ENCODE results near the gene ANK3. TPM values are rescaled to one million over a fixed set of nuclear protein-coding genes. Genes with fewer than 3 reads are reported as not detected.

ANK3 gene
- total and polyA plus RNA-seq, 7 donors, result 11.6 to 170 (median 94.2) TPM

GRCh38 chr10:60375293-60376004, 14.2 kb downstream of the ANK3 start:
- 90 to 95% (median 93%) methylated on average over 5 of the region's 5 CpGs for WGBS, 3 donors
- Histone ChIP-seq H3K27me3 (ENCODE audit: insufficient read depth in 3 of 3, low read length in 2 of 3) (no peaks in the 10 kb centered on the region), H3K36me3 (ENCODE audit: insufficient read depth in 1 of 2, low read depth in 1 of 2) (no peaks in the 10 kb centered on the region), H3K9me3 (no peaks in the 10 kb centered on the region), H3K4me1 (no peaks in the 10 kb centered on the region), H3K4me3 (no peak overlapping the region), H3K27ac (no peak overlapping the region)
- DNase-seq, result no peak
- intact Hi-C loops (cut with DNase I), result no loop called here
- ATAC-seq, result no peak
- no peak for TF ChIP-seq CTCF (IDR thresholded peaks at IDR 0.05)

- ATAC-seq (no peak), DNase-seq (no peak)
- intact Hi-C loops (cut with DNase I), result no loop called here
- WGBS, 3 donors, result 88 to 94% (median 90%) methylated on average over 3 of the region's 3 CpGs
- H3K4me3 ChIP-seq, result no peak overlapping the region
- TF ChIP-seq CTCF (IDR thresholded peaks at IDR 0.05), result no peak
- no peaks in the 10 kb centered on the region for H3K9me3 ChIP-seq
- no peak overlapping the region for H3K27ac ChIP-seq
- no peaks in the 10 kb centered on the region for H3K36me3 ChIP-seq (ENCODE audit: insufficient read depth in 1 of 2, low read depth in 1 of 2)
- no peaks in the 10 kb centered on the region for H3K27me3 ChIP-seq (ENCODE audit: insufficient read depth in 3 of 3, low read length in 2 of 3)
- no peaks in the 10 kb centered on the region for H3K4me1 ChIP-seq
Measured at GRCh38 chr10:60374836-60375235, 14.8 kb downstream of the ANK3 start.

GRCh38 chr10:60372436-60372835, 17.2 kb downstream of the ANK3 start:
- intact Hi-C loops (cut with DNase I), result no loop called here
- no peak for DNase-seq
- no peaks in the 10 kb centered on the region for H3K27me3 ChIP-seq (ENCODE audit: insufficient read depth in 3 of 3, low read length in 2 of 3)
- ATAC-seq, result no peak
- H3K4me3 ChIP-seq, result no peak overlapping the region
- no peak for TF ChIP-seq CTCF (IDR thresholded peaks at IDR 0.05)
- H3K36me3 ChIP-seq (ENCODE audit: insufficient read depth in 1 of 2, low read depth in 1 of 2), result no peaks in the 10 kb centered on the region
- H3K9me3 ChIP-seq, result no peaks in the 10 kb centered on the region
- 79 to 94% (median 93%) methylated on average over 4 of the region's 4 CpGs for whole genome bisulfite sequencing, 3 donors
- H3K4me1 ChIP-seq, result no peaks in the 10 kb centered on the region
- no peak overlapping the region for H3K27ac ChIP-seq

GRCh38 chr10:60369547-60369930, 20.1 kb downstream of the ANK3 start:
- DNase-seq, result no peak
- Histone ChIP-seq H3K9me3 (no peaks in the 10 kb centered on the region), H3K36me3 (ENCODE audit: insufficient read depth in 1 of 2, low read depth in 1 of 2) (no peaks in the 10 kb centered on the region), H3K27ac (no peak overlapping the region), H3K4me1 (no peaks in the 10 kb centered on the region), H3K27me3 (ENCODE audit: insufficient read depth in 3 of 3, low read length in 2 of 3) (no peaks in the 10 kb centered on the region), H3K4me3 (no peak overlapping the region)
- WGBS, 3 donors, result 87 to 95% (median 89%) methylated on average over 2 of the region's 2 CpGs
- no peak for TF ChIP-seq CTCF (IDR thresholded peaks at IDR 0.05)
- intact Hi-C loops (cut with DNase I), result loop anchor here in 1 of 2 donors (10.0 kb wide), 1 partner anchor 95 kb away; no protein-coding TSS in a partner anchor
- no peak for ATAC-seq

Measured in psoas muscle (tissue), 8 donors.